ENCODE results near the gene GRK5.

GRK5 gene

GRCh38 chr10:119302591-119303253 is 95.4 kb downstream of the GRK5 start:
- no peak for DNase-seq

GRCh38 chr10:119303886-119304285 is 96.5 kb downstream of the GRK5 start:
- no peak for DNase-seq

- DNase-seq: no peak
Observed at GRCh38 chr10:119304541-119304940, 97.2 kb downstream of the GRK5 start.

- DNase-seq: peak; percentile 69
Observed at GRCh38 chr10:119305860-119306513, 98.6 kb downstream of the GRK5 start.

GRCh38 chr10:119306514-119306951 is 99.2 kb downstream of the GRK5 start:
- DNase-seq: peak; percentile 39

GRCh38 chr10:119306986-119307392 is 99.6 kb downstream of the GRK5 start:
- no peak for DNase-seq

- DNase-seq: no peak
Observed at GRCh38 chr10:119308089-119308488, 100.7 kb downstream of the GRK5 start.

- DNase-seq: no peak
Observed at GRCh38 chr10:119308551-119309422, 101.4 kb downstream of the GRK5 start.

- DNase-seq: no peak
Observed at GRCh38 chr10:119309423-119309770, 102.0 kb downstream of the GRK5 start.

GRCh38 chr10:119310806-119311205 is 103.4 kb downstream of the GRK5 start:
- DNase-seq: no peak

- DNase-seq: no peak
Observed at GRCh38 chr10:119312241-119312640, 104.9 kb downstream of the GRK5 start.

- DNase-seq: no peak
Observed at GRCh38 chr10:119313024-119313423, 105.7 kb downstream of the GRK5 start.

- peak; percentile 82 for DNase-seq
Observed at GRCh38 chr10:119313644-119314043, 106.3 kb downstream of the GRK5 start.

GRCh38 chr10:119314061-119314460 is 106.7 kb downstream of the GRK5 start:
- no peak for DNase-seq

GRCh38 chr10:119314486-119314885 is 107.1 kb downstream of the GRK5 start:
- no peak for DNase-seq

GRCh38 chr10:119315128-119316001 is 108.0 kb downstream of the GRK5 start:
- no peak for DNase-seq

GRCh38 chr10:119316002-119316358 is 108.6 kb downstream of the GRK5 start:
- DNase-seq: no peak

- DNase-seq: no peak
Observed at GRCh38 chr10:119316729-119317097, 109.3 kb downstream of the GRK5 start.

- no peak for DNase-seq
Observed at GRCh38 chr10:119318411-119319160, 111.2 kb downstream of the GRK5 start.

- DNase-seq: no peak
Observed at GRCh38 chr10:119319161-119319919, 112.0 kb downstream of the GRK5 start.

- no peak for DNase-seq
Observed at GRCh38 chr10:119319920-119320258, 112.5 kb downstream of the GRK5 start.

- no peak for DNase-seq
Observed at GRCh38 chr10:119320981-119321380, 113.6 kb downstream of the GRK5 start.

Data from GF-D8 (cell line).